Activated CD8-positive, alpha-beta memory T cell treated with anti-CD3 and anti-CD28 coated beads, Interleukin-2, amount 50 U/mL, for 4 hours (primary cell): ENCODE data around the gene FMN1.

Experiments
- DNase-seq: peaks from one replicate; pipeline ENCODE4 v3.0.0-alpha.2; 2020

Gene FMN1

GRCh38 chr15:32799936-32800535 is 394.5 kb downstream of the FMN1 start:
- DNase-seq = no peak

GRCh38 chr15:32796856-32797255 is 397.7 kb downstream of the FMN1 start:
- DNase-seq = no peak

- DNase-seq = no peak
Observed at GRCh38 chr15:32794973-32795372, 399.5 kb downstream of the FMN1 start.

- no peak for DNase-seq
Observed at GRCh38 chr15:32792436-32792835, 402.1 kb downstream of the FMN1 start.

- no peak for DNase-seq
Observed at GRCh38 chr15:32790352-32790999, 404.0 kb downstream of the FMN1 start.

GRCh38 chr15:32787949-32788348 is 406.6 kb downstream of the FMN1 start:
- no peak for DNase-seq

- DNase-seq = no peak
Observed at GRCh38 chr15:32786906-32787305, 407.6 kb downstream of the FMN1 start.

- no peak for DNase-seq
Observed at GRCh38 chr15:32784581-32784980, 409.9 kb downstream of the FMN1 start.

GRCh38 chr15:32781781-32782180 is 412.7 kb downstream of the FMN1 start:
- no peak for DNase-seq

- DNase-seq = no peak
Observed at GRCh38 chr15:32778391-32779176, 415.9 kb downstream of the FMN1 start.

GRCh38 chr15:32775103-32775502 is 419.4 kb downstream of the FMN1 start:
- DNase-seq = no peak

GRCh38 chr15:32774022-32774421 is 420.5 kb downstream of the FMN1 start:
- no peak for DNase-seq

GRCh38 chr15:32767236-32767635 is 427.3 kb downstream of the FMN1 start:
- no peak for DNase-seq

GRCh38 chr15:32766101-32766500 is 428.4 kb downstream of the FMN1 start:
- no peak for DNase-seq

- no peak for DNase-seq
Observed at GRCh38 chr15:32765236-32765635, 429.3 kb downstream of the FMN1 start.

- no peak for DNase-seq
Observed at GRCh38 chr15:32763295-32763694, 431.2 kb downstream of the FMN1 start.

GRCh38 chr15:32757426-32757825 is 437.1 kb downstream of the FMN1 start:
- DNase-seq = no peak

GRCh38 chr15:32750979-32751378 is 443.5 kb downstream of the FMN1 start:
- no peak for DNase-seq

- no peak for DNase-seq
Observed at GRCh38 chr15:32747921-32748342, 446.6 kb downstream of the FMN1 start.

- DNase-seq = no peak
Observed at GRCh38 chr15:32746116-32746857, 448.2 kb downstream of the FMN1 start.

- DNase-seq = no peak
Observed at GRCh38 chr15:32743411-32744140, 450.9 kb downstream of the FMN1 start.

GRCh38 chr15:32739522-32740063 is 454.9 kb downstream of the FMN1 start:
- no peak for DNase-seq
